Kidney (tissue), 14 donors: ENCODE results near the gene PDLIM3. TPM values are rescaled to one million over a fixed set of nuclear protein-coding genes. Genes with fewer than 3 reads are reported as not detected.

Experiments used
- DNase-seq, 5 donors: peaks; one replicate each; pipeline ENCODE4 v3.0.0-alpha.2; 2013 to 2020
- FAIRE-seq: peaks from 2 replicates; lab custom pipeline; 2012; peaks lifted over from hg19 to GRCh38; lab: Jason Lieb, UNC
- H3K27ac ChIP-seq, 2 donors: one replicate each; pipeline ENCODE4 v1.7.0; 2013; ENCODE audit warnings: low read depth in 2 of 2, low read length in 2 of 2, inconsistent platforms in 1 of 2
- H3K27me3 ChIP-seq: one replicate; pipeline ENCODE4 v1.7.1; 2013; ENCODE audit warnings: low read length, inconsistent platforms; ENCODE audit not compliant: control insufficient read depth, insufficient read depth
- H3K36me3 ChIP-seq, 3 donors: one replicate each; pipeline versions ENCODE4 v1.7.0 to v1.7.1; 2013; ENCODE audit warnings: low read length in 3 of 3, control low read depth in 1 of 3, inconsistent platforms in 1 of 3; ENCODE audit not compliant: insufficient read depth in 3 of 3, control insufficient read depth in 2 of 3
- H3K4me1 ChIP-seq, 3 donors: one replicate each; pipeline versions ENCODE4 v1.7.0 to v1.7.1; 2013; ENCODE audit warnings: low read length in 3 of 3, inconsistent platforms in 1 of 3, low read depth in 1 of 3; ENCODE audit not compliant: control insufficient read depth in 2 of 3, insufficient read depth in 2 of 3
- H3K4me3 ChIP-seq, 3 donors: one replicate each; pipeline versions ENCODE4 v1.7.0 to v1.8.1; 2013; ENCODE audit warnings: low read length in 3 of 3, control low read depth in 1 of 3, inconsistent platforms in 1 of 3
- H3K9ac ChIP-seq, 3 donors: one replicate each; pipeline versions ENCODE4 v1.7.0 to v1.7.1; 2013; ENCODE audit warnings: low read length in 3 of 3, control low read depth in 1 of 3, inconsistent platforms in 1 of 3
- H3K9me3 ChIP-seq, 3 donors: one replicate each; pipeline versions ENCODE4 v1.7.0 to v1.7.1; 2013; ENCODE audit warnings: low read length in 3 of 3, control low read depth in 1 of 3, inconsistent platforms in 1 of 3; ENCODE audit not compliant: control insufficient read depth in 2 of 3, insufficient read depth in 1 of 3
- CTCF ChIP-seq: IDR thresholded peaks from 3 replicates; pipeline ENCODE4 v1.5.1; 2012; ENCODE audit warnings: mild to moderate bottlenecking, moderate library complexity, borderline replicate concordance; ENCODE audit not compliant: insufficient read depth; ENCODE audit errors: extremely low read depth
- intact Hi-C: fragments of 100-400 bp; cut with DNase I; formaldehyde crosslinking; loops from one replicate; pipeline ENCODE4 v1.11.1; 2022
- polyA plus RNA-seq: library from polyadenylated mRNA; stranded (reverse); fragments of 350-450 nt; fragmentation: Illumina TruSeq; extraction: RNeasy Lipid Tissue Mini Kit (QIAGEN cat#74804); gene quantifications from one replicate; pipeline ENCODE4 v1.2.3, GENCODE V29; 2014; ENCODE audit warnings: low read depth, low replicate concordance; ENCODE audit not compliant: insufficient read depth
- total RNA-seq: library from RNA; stranded (reverse); fragmentation: NEBNext Ultra II Directional; extraction: Animal tissue kit (Norgen Biotek cat#: 25700); gene quantifications from one replicate; pipeline ENCODE4 v1.2.1, GENCODE V29; 2021
- donor health status: control.
- donor health status: control.
- donor health status: control.
- donor health status: control.
- donor health status: control.
- donor health status: DM: yes; HTN: yes; CAD: no.
- donor health status: Normal renal cell carcinoma (clear cell type).

Gene PDLIM3
- total and polyA plus RNA-seq, 2 donors from 2014 or later, result 10.8 to 19.6 TPM

GRCh38 chr4:185481401-185481800, 53.9 kb downstream of the PDLIM3 start:
- Histone ChIP-seq H3K4me1 (no peaks in the 10 kb centered on the region), H3K9me3 (no peaks in the 10 kb centered on the region), H3K36me3 (no peaks in the 10 kb centered on the region), H3K9ac (no peak overlapping the region), H3K27ac (no peak overlapping the region), H3K4me3 (no peak overlapping the region), H3K27me3 (no peaks in the 10 kb centered on the region)
- intact Hi-C loops, result no loop called here
- TF ChIP-seq CTCF, result no peak
- DNase-seq (no peak), FAIRE-seq (no peak)

- intact Hi-C loops, result no loop called here
- no peak overlapping the region for H3K9ac ChIP-seq
- DNase-seq (no peak), FAIRE-seq (no peak)
- H3K27ac ChIP-seq, result no peak overlapping the region
- H3K27me3 ChIP-seq, result no peaks in the 10 kb centered on the region
- H3K9me3 ChIP-seq, result no peaks in the 10 kb centered on the region
- no peaks in the 10 kb centered on the region for H3K36me3 ChIP-seq
- no peak overlapping the region for H3K4me3 ChIP-seq
- TF ChIP-seq CTCF, result no peak
- H3K4me1 ChIP-seq, result no peaks in the 10 kb centered on the region
Measured at GRCh38 chr4:185480016-185480732, 55.1 kb downstream of the PDLIM3 start.

GRCh38 chr4:185479507-185479971, 55.8 kb downstream of the PDLIM3 start:
- no peaks in the 10 kb centered on the region for H3K4me1 ChIP-seq
- H3K27ac ChIP-seq, result no peak overlapping the region
- H3K27me3 ChIP-seq, result no peaks in the 10 kb centered on the region
- no peak overlapping the region for H3K9ac ChIP-seq
- H3K9me3 ChIP-seq, result no peaks in the 10 kb centered on the region
- intact Hi-C loops, result loop anchor here (10.0 kb wide), 1 partner anchor 115 kb away; no protein-coding TSS in a partner anchor
- H3K4me3 ChIP-seq, result no peak overlapping the region
- no peak for TF ChIP-seq CTCF
- no peak for DNase-seq
- no peaks in the 10 kb centered on the region for H3K36me3 ChIP-seq
- FAIRE-seq, result no peak
